NCI-H146 (cell line): ENCODE measurements around the gene REG4.
A peak's percentile ranks its signal among the peaks of the same experiment; 100 is the strongest.
"Not testable (repeated sequence)": the region's sequence is repeated elsewhere in the genome, so short reads cannot be mapped to it uniquely, and the experiment has no call there.

Experiments used
- DNase-seq: peaks from one replicate; lab custom pipeline; 2025; lab: John Stamatoyannopoulos, UW

REG4 gene

DNA sequence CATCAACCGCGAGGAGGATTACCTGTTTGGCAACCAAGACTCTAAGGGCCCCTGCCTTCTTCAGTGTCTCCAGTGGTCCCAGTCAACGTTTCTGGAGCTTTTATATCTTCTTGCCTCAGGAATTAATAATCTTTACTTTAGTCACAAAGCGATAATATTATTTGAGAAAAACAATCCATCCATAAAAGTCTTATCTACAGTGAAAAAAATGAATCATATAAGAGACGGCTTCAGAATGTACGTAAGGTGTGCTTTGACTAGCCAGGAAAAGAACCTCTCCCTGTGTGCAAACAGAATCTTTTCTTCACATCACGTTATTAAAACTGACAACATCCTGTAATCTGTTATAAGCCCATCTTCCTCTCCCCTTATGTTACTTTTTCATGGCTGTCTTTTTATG is at the start of gene REG4:
Gene REG4 (minus strand): TSS at position 74 of the 400 bp plus-strand sequence. CDS start 2,691 bp downstream, outside the sequence.
- DNase-seq = no peak

DNA sequence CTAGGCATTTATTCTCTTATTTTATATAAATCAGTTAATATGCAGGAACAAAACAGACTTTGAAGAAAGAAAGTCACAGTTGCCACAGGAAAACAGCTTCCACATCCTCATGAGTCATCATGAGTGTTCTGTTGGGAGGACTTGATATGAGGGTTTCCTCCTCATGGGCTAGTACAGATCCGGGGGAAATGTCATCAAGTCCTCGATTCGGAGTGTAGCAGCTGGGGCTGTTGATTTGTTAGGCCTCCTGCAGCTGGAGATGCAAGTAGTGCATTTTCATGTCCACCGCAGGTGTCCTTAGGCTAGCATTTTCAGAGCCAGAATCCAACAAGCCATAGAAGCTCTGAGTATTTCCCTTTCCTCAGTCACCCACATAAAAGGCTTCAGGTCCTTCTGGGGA is 48.4 kb upstream of the REG4 start:
- DNase-seq = no peak

DNA sequence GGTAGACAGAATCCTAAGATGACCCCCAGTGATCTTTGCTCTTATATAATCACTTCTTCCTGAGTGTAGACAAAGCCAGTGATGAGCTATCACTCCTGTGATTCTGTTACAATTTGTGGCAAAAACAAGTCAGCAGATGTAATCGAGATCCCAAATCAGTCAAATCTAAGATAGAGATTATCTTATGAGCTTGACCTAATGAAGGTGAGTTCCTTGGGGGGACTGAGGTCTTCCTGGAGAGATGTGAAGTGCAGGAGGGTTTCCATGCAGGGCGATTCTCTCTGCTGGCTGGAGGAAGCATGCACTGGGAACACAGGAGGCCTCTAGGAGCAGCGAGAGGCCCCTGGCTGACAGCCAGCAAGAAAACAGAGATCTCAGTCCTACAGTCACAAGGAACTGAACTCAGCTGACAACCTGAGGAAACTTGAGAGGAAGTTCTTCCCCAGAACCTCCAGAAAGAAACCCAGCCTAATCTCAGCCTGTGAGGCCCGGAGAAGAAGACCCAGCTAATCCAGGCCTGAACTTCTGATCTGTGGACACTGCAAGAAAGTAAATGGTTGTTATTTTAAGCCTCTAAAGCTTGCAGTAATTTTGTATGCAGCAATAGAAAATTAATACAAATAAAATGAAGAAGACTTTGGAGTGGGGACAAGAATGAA is 47.4 kb upstream of the REG4 start:
- not testable (repeated sequence) for DNase-seq

DNA sequence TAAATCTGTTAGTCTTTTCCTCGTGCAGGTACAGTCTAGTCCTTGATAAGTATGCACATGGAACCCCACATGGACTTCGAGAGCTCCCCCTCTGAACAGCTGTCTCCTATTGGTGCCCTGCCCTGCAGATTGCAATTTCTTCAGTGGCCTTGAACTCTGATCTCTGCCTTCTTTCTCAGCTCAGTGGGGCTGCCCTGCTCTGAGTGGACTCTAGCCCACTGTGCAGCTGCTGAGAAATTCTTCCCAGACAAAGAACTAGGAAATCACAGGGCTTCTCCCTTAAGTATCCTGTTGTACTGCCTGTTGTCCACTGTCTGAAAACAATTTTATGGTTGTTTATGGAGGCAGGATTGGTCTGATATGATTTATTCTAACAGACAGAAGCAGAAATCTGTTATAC is 46.9 kb upstream of the REG4 start:
- no peak for DNase-seq

DNA sequence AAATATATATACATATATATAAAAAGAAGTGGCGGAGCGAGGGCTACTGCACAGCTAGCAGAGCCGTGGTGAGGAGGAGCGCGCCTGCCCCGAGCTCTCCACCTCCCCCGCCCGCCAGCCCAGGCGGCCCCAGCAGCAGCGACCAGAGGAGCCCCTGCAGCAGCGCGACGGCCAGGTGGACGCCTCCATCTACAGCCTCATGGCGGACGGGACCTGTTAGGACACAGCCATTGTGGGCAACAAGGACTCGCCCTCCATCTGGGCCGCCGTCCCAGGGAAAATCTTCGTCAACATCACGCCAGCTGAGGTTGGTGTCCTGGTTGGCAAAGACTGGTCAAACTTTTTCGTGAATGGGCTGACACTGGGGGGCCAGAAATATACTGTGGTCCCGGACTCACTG is 41.9 kb upstream of the REG4 start:
- DNase-seq = no peak

DNA sequence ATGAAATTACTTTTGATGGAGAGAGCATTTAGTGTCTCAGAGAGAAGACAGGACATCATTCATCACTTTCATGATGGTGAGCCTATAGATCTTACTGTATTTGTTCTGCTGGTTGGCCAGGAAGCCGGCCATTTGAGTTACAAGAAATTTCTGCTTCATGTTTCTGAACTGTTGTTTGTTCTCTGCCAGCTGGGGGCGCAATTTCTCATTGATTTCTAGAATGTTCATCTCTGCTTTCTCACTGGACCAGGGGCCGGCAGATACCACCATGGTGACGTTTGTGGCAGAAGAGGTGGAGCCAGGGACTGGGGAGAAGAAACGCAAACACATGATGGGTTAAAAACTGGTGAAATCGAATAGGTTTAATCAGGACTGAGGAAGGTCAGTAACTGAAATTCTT is 32.9 kb upstream of the REG4 start:
- not testable (repeated sequence) for DNase-seq

DNA sequence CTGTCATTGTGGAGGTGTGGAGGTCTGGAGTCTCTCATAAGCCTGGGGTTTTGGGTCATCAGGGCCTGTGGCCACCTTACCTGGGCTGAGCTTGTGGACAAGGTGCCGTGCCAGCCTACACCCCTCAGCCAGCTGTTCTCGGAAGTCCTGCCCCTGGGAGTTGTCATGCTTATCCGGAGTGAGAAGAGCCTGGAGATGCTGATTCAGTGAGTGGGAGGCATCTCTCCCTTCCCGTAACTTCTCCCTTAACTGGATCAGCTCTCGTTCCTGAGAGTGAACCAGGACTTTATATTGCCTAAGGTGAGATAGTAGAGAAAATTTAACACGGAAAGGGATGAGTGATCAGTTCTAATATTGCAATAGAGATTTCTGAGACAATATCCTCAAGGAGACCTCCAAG is 30.0 kb upstream of the REG4 start:
- no peak for DNase-seq

DNA sequence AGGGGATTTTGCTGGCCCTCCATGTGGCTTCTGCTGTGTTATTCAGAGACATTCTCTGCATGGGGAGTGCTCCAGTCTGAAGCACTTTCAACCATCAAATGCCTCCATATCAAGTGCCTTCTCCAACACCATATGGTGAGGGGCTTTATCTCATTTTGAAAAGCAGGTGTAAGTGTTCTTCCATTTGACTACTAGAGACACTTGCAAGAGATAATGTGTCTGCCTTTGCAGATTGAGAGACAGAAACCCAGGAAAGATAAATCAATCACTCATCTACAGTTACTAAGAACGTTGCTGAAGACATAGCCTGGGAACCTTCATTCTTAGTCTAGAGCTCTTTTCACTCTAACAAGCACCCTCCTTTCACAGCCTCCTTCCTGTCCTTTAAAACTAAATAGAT is 29.5 kb upstream of the REG4 start:
- DNase-seq = no peak

DNA sequence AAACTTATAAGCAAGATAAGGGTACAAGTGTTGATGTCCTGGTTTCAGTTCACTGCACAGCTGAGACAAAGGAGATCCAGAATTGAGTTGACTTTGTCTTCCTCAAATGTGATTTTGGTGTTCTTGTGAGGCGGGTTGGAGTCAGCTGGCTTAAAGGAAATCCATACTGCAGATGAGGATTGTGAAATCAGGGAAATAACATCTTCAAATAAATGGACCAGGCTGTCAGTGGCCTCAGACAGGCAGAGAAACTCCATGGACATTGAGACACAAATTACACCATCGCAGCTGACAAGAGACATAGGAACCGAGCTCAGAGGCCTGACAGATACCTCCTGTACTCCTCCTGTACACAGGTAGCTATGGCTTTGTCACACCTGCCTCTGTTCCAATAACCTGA is 27.0 kb upstream of the REG4 start:
- no peak for DNase-seq

DNA sequence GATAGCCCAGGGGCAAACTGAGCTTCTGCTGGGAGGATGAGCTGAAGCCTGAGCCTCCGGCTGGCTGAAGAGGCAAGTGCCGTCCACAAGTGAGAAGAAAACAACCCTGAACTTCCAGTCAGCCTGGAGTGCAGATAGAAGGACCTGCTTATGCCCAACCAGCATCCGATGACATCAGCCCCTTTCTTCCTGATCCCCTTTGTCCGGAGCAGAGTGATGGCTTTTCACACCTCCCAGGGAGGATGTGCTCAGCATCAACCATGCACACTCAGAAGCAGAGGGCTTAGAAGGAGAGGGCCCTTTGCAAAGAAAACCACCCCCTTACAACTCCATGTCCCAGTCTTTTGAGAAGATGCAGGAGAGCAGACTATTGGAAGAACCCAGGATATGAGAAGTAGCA is 23.7 kb upstream of the REG4 start:
- DNase-seq = no peak

DNA sequence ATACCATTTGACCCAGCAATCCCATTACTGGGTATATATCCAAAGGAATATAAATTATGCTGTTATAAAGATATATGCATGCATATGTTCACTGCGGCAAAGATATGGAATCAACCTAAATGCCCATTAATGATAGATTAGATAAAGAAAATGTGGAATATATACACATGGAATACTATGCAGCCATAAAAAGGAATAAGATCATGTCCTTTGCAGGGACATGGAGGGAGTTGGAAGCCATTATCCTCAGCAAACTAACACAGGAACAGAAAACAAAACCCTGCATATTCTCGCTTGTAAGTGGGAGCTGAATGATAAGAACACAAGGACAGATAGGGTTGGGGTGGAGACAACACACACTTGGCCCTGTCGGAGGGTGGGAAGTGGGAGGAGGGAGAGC is 19.8 kb upstream of the REG4 start:
- no peak for DNase-seq

DNA sequence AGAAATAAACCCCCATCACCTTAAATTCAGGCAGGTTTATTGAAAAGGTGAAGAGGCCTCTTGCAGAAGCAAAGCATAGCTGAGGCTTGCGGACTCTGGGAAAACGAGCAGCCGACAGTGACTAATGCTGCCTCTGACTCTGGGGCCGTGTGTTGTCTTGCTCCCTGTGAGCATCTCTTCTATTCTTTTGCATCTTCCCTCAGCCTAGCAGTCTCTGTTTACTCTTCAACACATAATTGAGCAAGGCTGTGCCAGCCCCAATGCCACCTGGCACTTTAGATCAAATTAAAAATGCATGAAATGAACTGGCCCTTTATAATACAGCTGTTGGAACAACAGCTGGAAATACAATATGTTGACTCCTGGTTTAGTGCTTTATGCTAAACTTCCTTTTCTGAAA is 18.4 kb upstream of the REG4 start:
- no peak for DNase-seq

DNA sequence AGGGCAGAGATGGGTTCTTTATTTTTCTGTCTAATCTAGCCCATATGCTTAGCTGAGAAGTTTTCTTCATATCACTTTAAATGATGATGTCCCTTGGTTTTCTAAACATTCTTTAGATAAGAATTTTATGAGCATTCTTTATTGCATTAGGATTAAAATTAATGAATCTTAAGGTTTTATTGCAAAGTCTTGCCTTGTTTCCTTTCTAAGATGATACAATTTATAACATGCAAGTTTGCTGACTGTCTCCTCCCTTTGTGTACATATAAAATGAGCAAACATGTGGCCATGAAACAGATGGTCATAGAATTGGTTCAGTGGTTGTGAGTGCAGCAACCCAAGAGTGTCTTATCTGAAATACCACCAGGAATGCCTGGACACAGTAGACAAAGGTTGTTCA is 17.7 kb upstream of the REG4 start:
- not testable (repeated sequence) for DNase-seq

DNA sequence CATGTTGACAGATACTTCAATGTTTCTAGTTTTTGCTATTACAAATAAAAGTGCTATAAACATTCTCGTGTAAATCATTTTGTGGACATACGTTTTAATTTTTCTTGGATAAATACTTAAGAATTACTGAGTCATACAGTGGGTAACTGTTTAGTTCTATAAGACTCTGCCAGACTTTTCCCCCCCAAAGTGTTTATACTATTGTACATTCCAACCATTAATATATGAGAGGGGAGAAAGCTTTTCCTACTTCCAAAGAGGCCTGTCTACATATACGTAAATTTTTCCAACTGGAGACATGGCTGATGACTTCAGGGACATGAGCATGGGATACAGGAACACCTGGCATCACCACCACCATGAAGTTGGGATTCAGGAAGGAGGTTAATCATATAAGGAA is 17.0 kb upstream of the REG4 start:
- DNase-seq = no peak

DNA sequence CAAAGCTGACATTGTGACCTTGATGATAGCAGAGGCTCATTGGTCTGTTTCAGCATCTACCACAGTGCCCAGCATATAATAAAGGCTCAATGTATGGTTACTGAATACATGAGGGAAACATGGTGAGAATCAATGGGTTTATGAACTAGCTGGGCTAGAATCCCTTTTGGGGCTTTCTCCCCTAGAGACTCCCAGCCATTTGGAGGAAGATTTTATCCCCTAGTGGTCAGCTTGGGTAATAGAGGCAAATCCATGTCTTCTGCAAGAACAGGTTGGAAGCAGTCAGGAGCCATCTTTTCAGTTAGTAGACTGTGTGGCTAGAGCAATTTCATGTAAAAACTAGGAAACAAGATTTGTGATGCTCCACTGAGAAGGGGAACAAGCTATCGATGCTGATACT is 15.8 kb upstream of the REG4 start:
- no peak for DNase-seq

DNA sequence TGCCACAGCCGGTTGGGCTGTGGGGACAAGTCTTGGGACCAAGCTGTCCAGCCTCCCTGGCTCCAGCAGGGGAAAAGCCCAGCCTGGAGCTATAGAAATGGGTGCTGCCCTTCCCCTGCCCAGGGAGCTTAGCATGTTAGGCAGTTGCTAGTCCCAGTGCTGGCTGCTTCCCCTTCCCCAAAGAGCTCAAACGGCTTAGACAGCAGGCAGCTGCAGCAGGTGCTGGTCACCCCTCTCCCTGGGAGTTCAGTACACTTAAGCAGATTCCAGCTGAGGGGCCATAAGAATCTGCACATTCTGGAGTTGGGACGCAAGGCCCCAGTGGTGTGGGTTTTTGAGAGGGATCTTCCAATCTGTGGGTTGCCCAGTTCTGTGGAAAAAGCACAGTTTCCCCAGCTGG is 11.1 kb upstream of the REG4 start:
- DNase-seq = no peak

DNA sequence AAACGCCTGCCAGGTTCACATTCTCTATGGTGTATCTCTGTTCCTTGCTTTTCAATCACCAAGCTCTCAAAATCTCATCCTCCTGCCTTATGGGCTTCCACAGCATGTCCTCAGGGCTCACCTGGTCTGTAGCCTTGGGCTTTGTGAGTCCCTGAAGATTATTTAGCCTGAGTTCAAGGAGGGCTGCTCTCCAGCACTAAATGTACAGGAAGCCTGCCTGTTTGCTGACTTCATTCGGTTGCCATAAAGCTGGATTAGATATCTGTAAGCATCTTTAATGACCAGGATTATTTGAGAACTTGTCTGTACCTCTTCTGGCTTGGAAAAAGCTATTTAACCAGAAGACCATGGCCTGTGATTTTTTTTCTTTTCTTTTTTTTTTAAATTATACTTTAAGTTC is 6.9 kb upstream of the REG4 start:
- no peak for DNase-seq

DNA sequence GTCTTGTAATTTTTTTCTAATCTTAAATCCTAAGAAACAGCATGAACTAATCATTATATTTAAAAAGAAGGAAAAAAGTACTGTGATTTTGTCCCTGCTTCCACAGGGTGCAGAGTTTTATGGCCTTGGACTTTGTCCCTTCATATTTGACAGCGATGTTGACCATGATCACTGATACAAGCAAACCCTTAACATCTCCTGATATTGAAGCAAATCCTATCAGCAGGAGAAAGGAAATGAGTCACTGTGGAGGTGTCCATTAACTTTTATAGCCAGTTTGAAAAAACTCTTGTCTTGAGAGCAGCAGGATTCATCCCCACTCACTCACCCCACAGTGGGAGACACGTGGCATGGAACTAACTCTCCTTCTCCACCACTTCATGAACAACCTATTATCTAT is 5.1 kb upstream of the REG4 start:
- no peak for DNase-seq

DNA sequence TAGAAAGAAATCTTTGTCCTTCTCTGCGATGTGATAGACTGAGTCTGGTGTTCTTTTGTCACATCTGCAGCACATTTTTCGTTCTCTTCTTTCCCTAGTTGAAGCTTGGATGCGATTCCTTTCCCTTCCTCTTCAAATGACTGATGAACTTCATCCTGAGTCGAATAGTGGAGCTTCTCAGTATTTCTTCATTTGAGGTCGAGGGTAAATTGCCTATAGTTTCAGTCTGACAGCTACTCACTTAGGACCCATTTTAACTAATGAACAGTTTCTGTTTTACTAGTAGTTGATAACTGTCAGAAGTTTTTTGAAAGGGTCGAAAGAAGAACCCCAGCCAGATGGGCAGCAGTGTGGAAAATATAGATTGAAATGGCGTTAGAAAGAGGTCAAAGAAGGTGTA is 4.7 kb upstream of the REG4 start:
- no peak for DNase-seq

DNA sequence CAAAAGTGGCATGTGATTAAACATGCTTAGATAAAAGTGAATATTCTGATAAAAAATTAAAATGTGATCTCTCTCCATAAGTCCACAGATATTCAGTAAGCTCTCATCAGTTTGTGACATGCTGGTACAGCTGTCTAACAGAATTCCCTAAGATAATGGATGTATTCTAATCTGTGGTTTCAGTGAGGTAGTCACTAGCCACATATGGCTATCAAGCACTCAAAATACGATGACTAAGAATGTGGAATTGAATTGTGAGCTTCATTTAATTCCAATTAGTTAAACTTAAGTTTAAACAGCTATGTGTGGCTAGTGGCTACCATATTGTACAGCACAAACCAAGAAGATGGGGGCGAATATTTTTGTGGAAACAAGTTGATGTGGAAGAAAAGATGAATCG is 4.1 kb upstream of the REG4 start:
- DNase-seq = no peak

DNA sequence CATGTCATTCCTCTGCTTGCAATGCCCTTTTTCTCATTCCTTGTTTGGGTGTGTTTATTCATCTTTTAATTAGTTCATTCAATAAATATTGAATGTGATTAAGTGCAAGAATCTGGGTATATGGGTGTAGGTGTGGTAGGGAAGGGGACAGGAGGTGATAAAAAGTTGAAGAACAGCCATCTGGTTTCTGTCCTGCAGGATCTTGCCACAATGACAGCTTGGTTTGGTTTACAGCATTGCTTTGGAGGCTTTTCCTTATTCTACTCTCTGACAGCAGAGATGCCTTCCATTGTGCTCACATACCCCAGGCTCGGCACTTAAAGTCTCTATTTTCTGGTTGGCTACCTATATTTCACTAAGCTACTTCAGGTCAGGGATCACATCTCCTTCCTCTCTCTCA is 3.0 kb upstream of the REG4 start:
- no peak for DNase-seq

DNA sequence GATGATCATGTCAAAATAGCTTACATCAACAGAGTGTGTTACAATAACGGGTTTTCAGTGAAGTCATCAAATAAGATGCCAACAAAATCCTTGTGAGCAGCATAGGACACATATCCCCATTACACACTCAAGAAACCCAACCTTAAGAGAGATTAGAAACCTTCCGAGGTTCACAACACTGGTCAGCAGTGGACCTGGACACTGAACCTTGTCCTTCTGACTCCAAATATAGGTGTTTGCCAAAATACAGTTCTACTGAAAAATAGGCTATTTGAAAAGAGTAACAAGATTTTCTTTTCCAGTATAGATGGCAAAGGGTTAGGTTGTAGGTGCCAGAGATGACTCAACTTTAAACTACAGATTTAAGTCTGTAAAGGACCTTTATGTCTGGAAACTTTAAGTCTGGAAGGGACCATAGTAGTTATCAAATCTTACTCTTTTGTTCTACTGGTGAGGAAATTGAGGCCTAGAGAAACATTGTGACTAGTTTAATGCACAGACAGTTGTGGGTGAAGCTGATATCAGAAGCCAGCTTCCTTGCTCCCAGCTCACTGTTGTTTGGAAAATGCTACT is 811 bp upstream of the REG4 start:
- DNase-seq = no peak

DNA sequence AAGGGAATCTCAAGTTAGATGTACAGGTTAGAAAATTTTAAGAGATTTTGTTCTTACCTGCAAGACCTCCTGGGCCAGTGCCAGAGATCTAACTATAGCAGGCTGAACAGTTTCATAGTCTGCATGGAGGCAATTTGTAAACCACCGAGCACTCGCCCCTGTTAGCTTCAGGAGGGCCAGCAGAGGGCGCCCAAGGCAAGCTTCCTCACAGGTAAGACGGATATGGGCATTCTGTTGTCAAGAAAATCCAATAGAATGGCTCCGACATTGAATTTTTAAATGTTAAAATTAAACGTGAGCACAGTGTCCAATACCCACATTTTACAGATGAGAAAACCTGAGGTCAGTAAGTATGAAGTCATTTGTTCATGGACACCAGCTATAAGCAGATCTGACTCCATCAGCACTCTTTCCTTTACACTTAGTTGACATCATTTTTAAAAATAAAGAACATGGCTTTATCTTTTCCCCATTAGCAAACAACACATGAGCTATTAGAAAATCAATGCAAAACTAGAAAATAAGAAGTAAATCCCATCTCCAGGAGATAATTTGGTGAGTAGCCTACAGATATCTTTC is 2.2 kb downstream of the REG4 start:
- DNase-seq = peak; percentile 62

DNA sequence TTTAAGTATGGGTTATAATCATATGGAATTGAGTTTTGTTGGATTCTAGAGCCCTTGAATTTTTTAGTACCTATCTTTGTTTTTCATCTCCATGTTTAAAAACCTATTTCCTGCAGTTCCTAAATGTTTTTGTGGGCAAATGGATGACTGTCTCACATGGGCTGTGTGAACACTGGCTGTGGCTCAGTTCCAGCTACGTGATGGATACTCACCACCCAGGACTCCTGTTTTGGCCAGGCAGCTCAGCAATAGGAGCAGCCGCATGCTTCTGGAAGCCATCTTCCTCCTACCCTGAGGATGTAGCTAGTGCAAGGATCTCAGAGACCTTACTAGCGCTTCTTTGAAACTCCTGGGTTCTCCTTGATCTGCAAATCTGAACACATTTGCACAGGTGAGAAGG is 2.8 kb downstream of the REG4 start:
- no peak for DNase-seq
